Neutrophil (primary cell): ENCODE measurements around the gene BMPR1A.
"Not testable (repeated sequence)": the region's sequence is repeated elsewhere in the genome, so short reads cannot be mapped to it uniquely, and the experiment has no call there.

Experiments used
- H3K27ac ChIP-seq: fragments of 200-600 bp; sonication (generic); 2 replicates; pipeline ENCODE4 v1.5.1; 2016; ENCODE audit warnings: mild to moderate bottlenecking, moderate library complexity
- H3K27me3 ChIP-seq: fragments of 200-600 bp; sonication (generic); 2 replicates; pipeline ENCODE4 v1.6.0; 2016; ENCODE audit warnings: mild to moderate bottlenecking
- H3K36me3 ChIP-seq: fragments of 200-600 bp; sonication (generic); 2 replicates; pipeline ENCODE4 v1.5.1; 2017
- H3K4me1 ChIP-seq, 2 experiments: fragments of 200-600 bp in 1 of 2; sonication (generic) in 1 of 2; 1 replicate in 1 of 2; 2 replicates in 1 of 2; pipeline versions ENCODE4 v1.5.1 to v1.6.1; 2013 to 2016; ENCODE audit warnings: low read depth in 1 of 2, low read length in 1 of 2, mild to moderate bottlenecking in 1 of 2, moderate library complexity in 1 of 2; ENCODE audit not compliant: control insufficient read depth in 1 of 2, insufficient read depth in 1 of 2
- H3K4me3 ChIP-seq, 2 experiments: fragments of 200-600 bp in 1 of 2; sonication (generic) in 1 of 2; 1 replicate in 1 of 2; 2 replicates in 1 of 2; pipeline ENCODE4 v1.5.1; 2013 to 2016; ENCODE audit warnings: low read depth in 1 of 2, low read length in 1 of 2, mild to moderate bottlenecking in 1 of 2, moderate library complexity in 1 of 2
- H3K9me3 ChIP-seq: fragments of 200-600 bp; sonication (generic); 2 replicates; pipeline ENCODE4 v1.5.1; 2016
- CTCF ChIP-seq: fragments of 200-600 bp; sonication (generic); IDR thresholded peaks from 2 replicates; pipeline ENCODE4 v1.5.1; 2016; ENCODE audit warnings: antibody characterized with exemption

The BMPR1A gene

GRCh38 chr10:86850481-86850880 is 94.1 kb downstream of the BMPR1A start:
- H3K27me3 ChIP-seq: no peaks in the 10 kb centered on the region
- H3K4me1 ChIP-seq: no peaks in the 10 kb centered on the region
- no peak overlapping the region for H3K4me3 ChIP-seq
- no peaks in the 10 kb centered on the region for H3K9me3 ChIP-seq
- TF ChIP-seq CTCF: no peak
- no peak overlapping the region for H3K27ac ChIP-seq
- no peaks in the 10 kb centered on the region for H3K36me3 ChIP-seq

- Histone ChIP-seq H3K4me3 (no peak overlapping the region), H3K4me1 (peaks cover 0 to 5% of the 10 kb centered on the region in 2 experiments), H3K36me3 (no peaks in the 10 kb centered on the region), H3K27me3 (no peaks in the 10 kb centered on the region), H3K9me3 (no peaks in the 10 kb centered on the region), H3K27ac (no peak overlapping the region)
- no peak for TF ChIP-seq CTCF
Observed at GRCh38 chr10:86851328-86852207, 95.1 kb downstream of the BMPR1A start.

GRCh38 chr10:86853582-86853981 is 97.2 kb downstream of the BMPR1A start:
- H3K27ac ChIP-seq, H3K27me3 ChIP-seq, H3K4me3 ChIP-seq, H3K36me3 ChIP-seq, H3K9me3 ChIP-seq: not testable (repeated sequence)
- peaks cover 10 to 25% of the 10 kb centered on the region in 2 experiments for H3K4me1 ChIP-seq

GRCh38 chr10:86855513-86855912 is 99.1 kb downstream of the BMPR1A start:
- no peaks in the 10 kb centered on the region for H3K36me3 ChIP-seq
- peaks cover 10 to 25% of the 10 kb centered on the region in 2 experiments for H3K4me1 ChIP-seq
- no peak for TF ChIP-seq CTCF
- no peak overlapping the region for H3K27ac ChIP-seq
- no peaks in the 10 kb centered on the region for H3K9me3 ChIP-seq
- H3K4me3 ChIP-seq: no peak overlapping the region
- H3K27me3 ChIP-seq: no peaks in the 10 kb centered on the region

GRCh38 chr10:86856156-86856555 is 99.7 kb downstream of the BMPR1A start:
- Histone ChIP-seq H3K27me3 (no peaks in the 10 kb centered on the region), H3K36me3 (no peaks in the 10 kb centered on the region), H3K9me3 (no peaks in the 10 kb centered on the region), H3K4me1 (peaks cover 10 to 25% of the 10 kb centered on the region in 2 experiments), H3K27ac (no peak overlapping the region), H3K4me3 (no peak overlapping the region)
- TF ChIP-seq CTCF: no peak

GRCh38 chr10:86857128-86857721 is 100.8 kb downstream of the BMPR1A start:
- Histone ChIP-seq H3K36me3 (no peaks in the 10 kb centered on the region), H3K4me3 (no peak overlapping the region), H3K4me1 (peaks cover 10 to 25% of the 10 kb centered on the region in 2 experiments), H3K27ac (no peak overlapping the region), H3K27me3 (no peaks in the 10 kb centered on the region), H3K9me3 (no peaks in the 10 kb centered on the region)
- no peak for TF ChIP-seq CTCF
